Measurements from ENCODE around the gene TFAP2A. TPM values are rescaled to one million over a fixed set of nuclear protein-coding genes. Genes with fewer than 3 reads are reported as not detected.

The TFAP2A gene
- total RNA-seq, 2 donors from 2014 or later, result 0.78 TPM; not detected in 1

GRCh38 chr6:10411971-10412460 lies 2.9 kb downstream of the TFAP2A start:
- ATAC-seq (ENCODE audit: insufficient number of reproducible peaks, low FRiP score, low read depth) (peak; percentile 26), DNase-seq (ENCODE audit: low spot score) (no peak)
- no peak for TF ChIP-seq CTCF (IDR thresholded peaks at IDR 0.05)
- H3K27ac ChIP-seq, result no peak overlapping the region
- peak overlapping the region; percentile 96 for H3K4me3 ChIP-seq
- H3K27me3 ChIP-seq (replicated peaks; ENCODE audit: insufficient read depth), result peaks cover 46% of the 10 kb centered on the region
- H3K9me3 ChIP-seq, result no peaks in the 10 kb centered on the region
- H3K36me3 ChIP-seq, result no peaks in the 10 kb centered on the region
- peaks cover 25 to 47% of the 10 kb centered on the region in 2 donors for H3K4me1 ChIP-seq (ENCODE audit: control insufficient read depth in 1 of 2, low read depth in 2 of 2)

GRCh38 chr6:10411131-10411970 lies 3.5 kb downstream of the TFAP2A start:
- TF ChIP-seq CTCF (IDR thresholded peaks at IDR 0.05), result no peak
- Histone ChIP-seq H3K4me3 (peak overlapping the region; percentile 96), H3K27me3 (replicated peaks; ENCODE audit: insufficient read depth) (peaks cover 40% of the 10 kb centered on the region), H3K27ac (no peak overlapping the region), H3K4me1 (ENCODE audit: control insufficient read depth in 1 of 2, low read depth in 2 of 2) (peaks cover 25 to 42% of the 10 kb centered on the region in 2 donors), H3K36me3 (no peaks in the 10 kb centered on the region), H3K9me3 (no peaks in the 10 kb centered on the region)
- DNase-seq (ENCODE audit: low spot score), result no peak
- ATAC-seq (ENCODE audit: insufficient number of reproducible peaks, low FRiP score, low read depth), result no peak

GRCh38 chr6:10410207-10411050 lies 4.4 kb downstream of the TFAP2A start:
- Histone ChIP-seq H3K27ac (no peak overlapping the region), H3K36me3 (no peaks in the 10 kb centered on the region), H3K27me3 (replicated peaks; ENCODE audit: insufficient read depth) (peaks cover 39% of the 10 kb centered on the region), H3K4me1 (ENCODE audit: control insufficient read depth in 1 of 2, low read depth in 2 of 2) (peaks cover 25 to 40% of the 10 kb centered on the region in 2 donors), H3K4me3 (peak overlapping the region; percentile 96), H3K9me3 (no peaks in the 10 kb centered on the region)
- no peak for ATAC-seq (ENCODE audit: insufficient number of reproducible peaks, low FRiP score, low read depth)
- DNase-seq (ENCODE audit: low spot score), result no peak
- no peak for TF ChIP-seq CTCF (IDR thresholded peaks at IDR 0.05)

- ATAC-seq (ENCODE audit: insufficient number of reproducible peaks, low FRiP score, low read depth), result no peak
- Histone ChIP-seq H3K4me1 (ENCODE audit: control insufficient read depth in 1 of 2, low read depth in 2 of 2) (peaks cover 25 to 36% of the 10 kb centered on the region in 2 donors), H3K4me3 (no peak overlapping the region), H3K36me3 (no peaks in the 10 kb centered on the region), H3K9me3 (no peaks in the 10 kb centered on the region), H3K27ac (no peak overlapping the region), H3K27me3 (replicated peaks; ENCODE audit: insufficient read depth) (peaks cover 36% of the 10 kb centered on the region)
- no peak for DNase-seq (ENCODE audit: low spot score)
- TF ChIP-seq CTCF (IDR thresholded peaks at IDR 0.05), result no peak
These were observed 5.1 kb downstream of the TFAP2A start for GRCh38 chr6:10409731-10410206.

All from thoracic aorta (tissue), 2 donors.